A549 (cell line): ENCODE data around the gene C12orf43. TPM values are rescaled to one million over a fixed set of nuclear protein-coding genes. Genes with fewer than 3 reads are reported as not detected.

ENCODE experiments used
- ATAC-seq, 2 experiments: fragments of 200-7000 bp in 1 of 2; fragments of >200 bp in 1 of 2; cut with Nextera tagmentation in 1 of 2; cut with Tn5 transposase in 1 of 2; 3 replicates each; pipeline versions ENCODE4 v1.8.0 to v1.9.1; 2018 to 2020; ENCODE audit warnings: mild to moderate bottlenecking in 1 of 2, moderate library complexity in 1 of 2
- CTCF ChIA-PET: fragments of 300-600 bp; sonication (Branson Sonifier 250); formaldehyde crosslinking; extraction: SDS; loops from one replicate; lab custom pipeline; 2021; ENCODE audit warnings: antibody characterized with exemption, inconsistent platforms; lab: Yijun Ruan, JAX
- POLR2A ChIA-PET: fragments of 350-600 bp; formaldehyde crosslinking; extraction: SDS; loops from one replicate; lab custom pipeline; 2021; ENCODE audit warnings: antibody characterized with exemption, inconsistent platforms; lab: Yijun Ruan, JAX
- DNase-seq, 2 experiments: peaks; one replicate each; pipeline versions ENCODE4 v3.0.0 to v3.0.0-alpha.2; 2011 to 2016; ENCODE audit warnings: low read depth in 1 of 2, low spot score in 1 of 2
- FAIRE-seq: peaks from 2 replicates; lab custom pipeline; 2011; peaks lifted over from hg19 to GRCh38; lab: Jason Lieb, UNC
- H3K27ac ChIP-seq, 2 experiments: fragments of >200 bp; sonication (Bioruptor Twin); formaldehyde crosslinking; 3 replicates each; pipeline ENCODE4 v1.5.1; 2016 to 2017
- H3K4me1 ChIP-seq: fragments of >200 bp; sonication (Bioruptor Twin); formaldehyde crosslinking; 3 replicates; pipeline ENCODE4 v1.6.1; 2016
- H3K4me2 ChIP-seq: fragments of >200 bp; sonication (Bioruptor Twin); formaldehyde crosslinking; 3 replicates; pipeline ENCODE4 v1.6.1; 2016
- H3K4me3 ChIP-seq: fragments of >200 bp; sonication (Bioruptor Twin); formaldehyde crosslinking; 3 replicates; pipeline ENCODE4 v1.5.1; 2016
- H3K9me3 ChIP-seq: fragments of >200 bp; sonication (Bioruptor Twin); formaldehyde crosslinking; 3 replicates; pipeline ENCODE4 v1.6.1; 2016
- BCL3 ChIP-seq: fragments of >200 bp; sonication (Bioruptor Twin); formaldehyde crosslinking; IDR thresholded peaks from 3 replicates; pipeline ENCODE4 v1.6.1; 2016
- CEBPB ChIP-seq, 2 experiments: fragments of >200 bp in 1 of 2; sonication (Bioruptor Twin) in 1 of 2; formaldehyde crosslinking in 1 of 2; IDR thresholded peaks; 2 replicates each; pipeline ENCODE4 v1.6.1; 2012 to 2016
- JUNB ChIP-seq: fragments of >200 bp; sonication (Bioruptor Twin); formaldehyde crosslinking; IDR thresholded peaks from 2 replicates; pipeline ENCODE4 v1.6.1; 2016
- MAFK ChIP-seq: fragments of 450-650 bp; IDR thresholded peaks from 2 replicates; pipeline ENCODE4 v1.6.1; 2014; ENCODE audit not compliant: partially characterized antibody
- RCOR1 ChIP-seq: fragments of 150-350 bp; IDR thresholded peaks from 2 replicates; pipeline ENCODE4 v1.6.1; 2014; ENCODE audit warnings: antibody characterized with exemption, low read length, low read depth
- ZC3H11A ChIP-seq: fragments of 450-650 bp; IDR thresholded peaks from 2 replicates; pipeline ENCODE4 v1.6.1; 2014; ENCODE audit warnings: antibody characterized with exemption, mild to moderate bottlenecking
- WGBS: methylation state at CpG from one replicate; pipeline ENCODE4 v1.1.6; 2017; ENCODE audit errors: missing lambda C conversion rate; 5-methylcytosine and 5-hydroxymethylcytosine counted together
- polyA plus RNA-seq, 4 experiments: library from polyadenylated mRNA; depleted of rRNA in 3 of 4; stranded (reverse); fragments of >200 nt; fragmentation: RNase III in 1 of 4; extraction: RNeasy Plus Mini Kit Qiagen cat#74134 plus additional on column Dnase treatment in 1 of 4; gene quantifications; 2 replicates in 3 of 4; 3 replicates in 1 of 4; pipeline ENCODE4 v1.2.3, GENCODE V29; 2011 to 2017
- TF ChIP-seq, protein P1 (sequence below): IDR thresholded peaks from 2 replicates; pipeline ENCODE4 v1.6.1; 2012

C12orf43 gene
- polyA plus RNA-seq, 2 of the 4 experiments (the other 2 are of a cell fraction): 20.0 to 20.5 TPM

DNA sequence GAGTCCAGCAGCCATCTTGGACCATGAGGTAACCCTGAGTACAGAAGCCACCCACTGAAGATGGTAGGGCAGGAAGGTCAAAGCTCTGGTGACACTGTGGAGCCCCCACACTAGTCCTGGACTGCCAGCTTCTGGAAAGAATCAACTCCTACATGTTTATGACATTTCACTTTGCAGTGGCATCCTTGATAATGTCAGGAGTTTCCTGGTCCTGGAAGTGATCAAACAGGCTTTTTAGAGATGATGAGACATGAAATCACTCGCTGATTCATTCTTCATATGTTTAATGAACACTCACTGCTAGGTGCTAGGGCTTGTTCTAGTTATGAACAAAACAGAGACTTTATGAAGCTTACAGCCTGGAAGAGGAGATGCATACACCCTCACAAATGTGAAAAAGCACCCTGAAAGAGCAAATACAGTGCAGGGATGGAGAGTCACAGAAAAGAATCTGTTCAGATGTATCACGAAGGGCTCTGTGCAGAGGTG, 53.7 kb downstream of the C12orf43 start:
- no peak for DNase-seq
- Histone ChIP-seq H3K9me3 (no peaks in the 10 kb centered on the region), H3K4me2 (no peak overlapping the region)
- CTCF ChIA-PET: interaction anchor here (1.0 to 3.5 kb wide), 3 partner anchors 9 to 19 kb away, joined by 7 to 39 read pairs (median 12); no protein-coding TSS in a partner anchor
- peak in 1 of 2 experiments; percentile 5; a peak in 2 of 6 replicates for ATAC-seq
- TF ChIP-seq JUNB (0 out of 2 replicates have a peak, but pooled peaks have one; percentile 12), BCL3 (no peak)
- TF ChIP-seq, all 56 proteins: peak for 1
- WGBS: 57% methylated on average over 2 of the region's 2 CpGs
- peaks cover 42% of the 10 kb centered on the region for H3K4me1 ChIP-seq
- no peak overlapping the region for H3K4me3 ChIP-seq
- no peak for FAIRE-seq
- H3K27ac ChIP-seq: peak overlapping the region; percentile 15 to 39; a peak in 4 of 6 replicates
- POLR2A ChIA-PET: no interaction called here

DNA sequence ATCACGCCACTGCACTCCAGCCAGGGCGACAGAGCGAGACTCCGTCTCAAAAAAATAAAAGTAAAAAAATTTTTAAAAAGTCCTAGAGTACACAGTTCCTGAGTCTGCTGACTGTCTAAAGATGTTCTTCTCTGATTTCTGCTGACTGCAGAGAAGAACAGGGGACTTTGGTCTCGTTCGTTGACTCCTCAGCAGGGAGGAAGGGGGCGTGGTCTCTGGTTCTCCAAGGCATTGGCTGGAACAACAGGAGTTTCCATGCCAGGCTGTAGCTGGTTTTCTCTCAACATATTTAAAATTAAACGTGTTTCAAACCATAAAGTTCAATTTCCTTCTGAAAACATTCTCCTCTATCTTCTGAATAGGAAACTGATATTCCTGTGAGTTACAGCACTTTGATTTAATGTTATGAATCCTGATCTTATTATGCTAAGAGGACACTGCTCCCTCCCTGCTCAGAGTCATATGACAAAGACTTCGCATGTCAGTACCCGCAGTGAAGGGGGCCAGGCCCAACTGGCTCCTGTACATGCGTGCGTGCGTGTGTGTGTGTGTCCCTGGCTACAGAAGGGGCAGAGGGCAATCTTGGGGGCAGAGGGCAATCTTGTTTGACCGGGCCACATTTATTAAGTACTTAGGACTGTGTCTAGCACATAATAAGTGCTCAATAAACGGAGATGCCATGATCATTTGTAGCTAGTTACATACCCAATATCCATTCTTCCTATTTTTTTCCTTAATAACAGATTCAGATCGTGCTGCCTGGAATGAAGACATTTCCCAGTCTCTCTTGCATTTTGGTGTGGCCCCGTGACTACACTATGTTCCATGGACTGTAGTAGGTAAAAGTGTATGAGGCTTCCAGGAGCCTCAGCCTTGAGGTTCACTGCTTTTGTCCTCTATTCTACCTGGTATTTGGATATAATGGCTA, 54.4 kb downstream of the C12orf43 start:
- H3K4me2 ChIP-seq: peak overlapping the region; percentile 29

GRCh38 chr12:120960657-120961056, 55.6 kb downstream of the C12orf43 start:
- no peak for ATAC-seq

More for the DNA sequence above, 54.4 kb downstream of the C12orf43 start:
- peaks cover 42% of the 10 kb centered on the region for H3K4me1 ChIP-seq
- 74% methylated on average over 17 of the region's 17 CpGs for WGBS
- peak; percentile 46 to 66 for DNase-seq
- H3K4me3 ChIP-seq: no peak overlapping the region
- FAIRE-seq: no peak
- CTCF ChIA-PET: interaction anchor here (0.6 to 3.5 kb wide), 4 partner anchors 9 to 44 kb away, joined by 3 to 39 read pairs (median 10); no protein-coding TSS in a partner anchor
- peak; percentile 55 to 59; a peak in 5 of 6 replicates for ATAC-seq
- POLR2A ChIA-PET: no interaction called here
- H3K27ac ChIP-seq: peak overlapping the region; percentile 15 to 39; a peak in 4 of 6 replicates
- no peaks in the 10 kb centered on the region for H3K9me3 ChIP-seq
- TF ChIP-seq, protein P1, sequence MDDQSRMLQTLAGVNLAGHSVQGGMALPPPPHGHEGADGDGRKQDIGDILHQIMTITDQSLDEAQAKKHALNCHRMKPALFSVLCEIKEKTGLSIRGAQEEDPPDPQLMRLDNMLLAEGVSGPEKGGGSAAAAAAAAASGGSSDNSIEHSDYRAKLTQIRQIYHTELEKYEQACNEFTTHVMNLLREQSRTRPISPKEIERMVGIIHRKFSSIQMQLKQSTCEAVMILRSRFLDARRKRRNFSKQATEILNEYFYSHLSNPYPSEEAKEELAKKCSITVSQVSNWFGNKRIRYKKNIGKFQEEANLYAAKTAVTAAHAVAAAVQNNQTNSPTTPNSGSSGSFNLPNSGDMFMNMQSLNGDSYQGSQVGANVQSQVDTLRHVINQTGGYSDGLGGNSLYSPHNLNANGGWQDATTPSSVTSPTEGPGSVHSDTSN: no peak
- peak; percentile 64 for TF ChIP-seq MAFK

DNA sequence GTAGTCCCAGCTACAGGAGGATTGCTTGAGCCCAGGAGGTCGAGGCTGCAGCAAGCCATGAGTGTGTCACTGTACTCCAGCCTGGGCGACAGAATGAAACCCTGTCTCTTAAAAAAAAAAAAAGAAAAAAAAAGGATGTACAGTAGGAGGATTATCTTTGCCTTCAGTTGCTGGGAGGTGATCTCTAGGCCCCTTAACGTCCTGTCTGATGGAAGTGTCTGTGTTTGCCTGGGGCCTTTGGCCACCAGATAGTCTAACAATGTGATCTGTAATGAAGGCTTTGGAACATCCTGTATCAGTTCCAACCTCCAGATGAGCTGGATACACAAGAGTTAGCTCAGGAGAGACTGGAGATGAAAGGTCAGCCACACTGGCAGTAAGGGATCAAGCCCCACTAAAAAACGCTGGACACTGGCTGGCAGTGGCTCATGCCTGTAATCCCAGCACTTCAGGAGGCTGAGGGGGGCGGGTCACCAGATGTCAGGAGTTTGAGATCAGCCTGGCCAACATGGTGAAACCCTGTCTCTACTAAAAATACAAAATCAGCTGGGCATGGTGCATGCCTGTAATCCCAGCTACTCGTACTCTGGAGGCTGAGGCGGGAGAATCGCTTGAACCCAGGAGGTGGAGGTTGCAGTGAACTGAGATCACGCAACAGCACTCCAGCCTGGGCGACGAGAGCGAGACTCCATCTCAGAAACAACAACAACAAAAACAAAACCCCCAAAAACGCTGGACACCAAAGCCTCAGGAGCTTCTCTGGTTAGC, 57.0 kb downstream of the C12orf43 start:
- TF ChIP-seq RCOR1: no peak
- TF ChIP-seq, all 56 proteins: peak for 0
- H3K4me3 ChIP-seq: no peak overlapping the region
- ATAC-seq (peak in 1 of 2 experiments; percentile 14; a peak in 3 of 6 replicates), DNase-seq (no peak), FAIRE-seq (no peak)
- H3K4me2 ChIP-seq: peak overlapping the region; percentile 64
- WGBS: 57% methylated on average over 13 of the region's 13 CpGs
- CTCF ChIA-PET: interaction anchor here (0.6 to 6.5 kb wide), 9 partner anchors 10 to 376 kb away, joined by 3 to 63 read pairs (median 3); no protein-coding TSS in a partner anchor
- H3K27ac ChIP-seq: peak overlapping the region; percentile 49 to 79
- H3K4me1 ChIP-seq: peaks cover 42% of the 10 kb centered on the region
- no peaks in the 10 kb centered on the region for H3K9me3 ChIP-seq
- POLR2A ChIA-PET: interaction anchor here (0.6 kb wide), 1 partner anchor 333 kb away, joined by 7 read pairs; no protein-coding TSS in a partner anchor

More at GRCh38 chr12:120960657-120961056, 55.6 kb downstream of the C12orf43 start:
- DNase-seq (no peak), FAIRE-seq (no peak)
- ChIA-PET POLR2A (no interaction called here), CTCF (interaction anchor here (1.3 to 6.5 kb wide), 4 partner anchors 12 to 49 kb away, joined by 3 to 63 read pairs (median 22); no protein-coding TSS in a partner anchor)
- TF ChIP-seq ZC3H11A: no peak
- TF ChIP-seq CEBPB (IDR thresholded peaks at IDR 0.05): no peak
- Histone ChIP-seq H3K4me2 (no peak overlapping the region), H3K4me1 (peaks cover 42% of the 10 kb centered on the region), H3K4me3 (no peak overlapping the region), H3K27ac (peak overlapping the region in 1 of 2 experiments; percentile 39; a peak in 1 of 6 replicates), H3K9me3 (no peaks in the 10 kb centered on the region)
- WGBS: 91% methylated on average over 7 of the region's 7 CpGs
